Stimulated activated CD8-positive, alpha-beta memory T cell treated with anti-CD3 and anti-CD28 coated beads, Interleukin-15, amount 100 ng/mL, for 24 hours (primary cell): ENCODE results near the gene TUFT1.

Experiments used
- DNase-seq: peaks from one replicate; pipeline ENCODE4 v3.0.0-alpha.2; 2020; ENCODE audit warnings: low read depth

Gene TUFT1

DNA sequence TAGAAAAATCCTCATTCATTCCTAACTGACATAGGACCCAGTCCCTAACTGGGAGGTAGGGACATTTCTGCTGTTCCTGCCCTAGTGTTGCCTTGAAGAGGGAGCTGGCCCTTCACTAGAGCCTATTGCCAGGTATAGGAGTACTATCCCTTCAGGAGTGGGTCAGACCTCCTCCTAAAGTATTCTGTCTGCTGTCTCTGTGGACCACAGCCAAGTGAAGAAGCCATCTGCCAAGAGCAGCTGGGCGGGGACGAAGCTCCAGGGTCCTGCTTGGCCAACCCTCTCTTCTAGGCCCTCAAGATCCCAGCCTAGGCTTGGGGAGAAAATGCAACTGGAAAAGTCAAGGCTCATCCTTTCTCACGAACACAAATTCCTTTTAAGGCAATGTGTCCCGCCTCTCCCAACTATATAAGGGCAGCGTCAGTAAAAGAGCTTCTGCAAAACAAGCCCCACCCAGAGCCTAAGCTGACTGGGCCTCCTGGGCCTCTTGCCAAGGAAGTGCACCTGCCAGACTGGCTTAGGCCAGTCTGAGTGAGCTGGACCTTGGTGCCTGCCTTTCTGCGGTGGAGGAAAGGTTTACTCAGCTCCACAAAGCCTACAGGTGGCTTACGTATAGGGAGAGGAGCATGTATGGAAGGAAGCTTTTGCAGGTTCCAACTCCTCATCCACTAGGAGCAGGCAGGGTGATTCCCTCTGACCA lies 638 bp upstream of the TUFT1 start:
- no peak for DNase-seq

DNA sequence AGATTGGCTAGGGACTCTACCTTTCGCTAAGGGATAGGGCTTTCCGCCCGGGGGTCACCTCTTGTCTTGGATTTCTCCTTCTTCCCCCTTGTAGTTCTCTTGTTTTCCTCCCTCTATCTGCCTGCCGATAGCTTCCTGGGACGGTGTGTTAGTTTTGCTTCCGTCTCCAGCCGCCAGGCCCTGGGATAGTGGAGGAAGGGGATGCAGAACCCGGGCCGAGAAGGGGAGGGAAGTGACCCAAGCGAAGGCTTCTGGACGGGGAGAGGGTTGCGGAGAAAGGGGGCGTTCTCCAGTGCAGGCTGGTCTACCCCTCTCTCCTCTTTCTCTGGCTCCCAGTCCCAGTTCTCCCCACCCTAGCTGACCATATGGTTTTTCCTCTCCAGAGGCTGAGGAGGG lies 871 bp downstream of the TUFT1 start:
- no peak for DNase-seq

DNA sequence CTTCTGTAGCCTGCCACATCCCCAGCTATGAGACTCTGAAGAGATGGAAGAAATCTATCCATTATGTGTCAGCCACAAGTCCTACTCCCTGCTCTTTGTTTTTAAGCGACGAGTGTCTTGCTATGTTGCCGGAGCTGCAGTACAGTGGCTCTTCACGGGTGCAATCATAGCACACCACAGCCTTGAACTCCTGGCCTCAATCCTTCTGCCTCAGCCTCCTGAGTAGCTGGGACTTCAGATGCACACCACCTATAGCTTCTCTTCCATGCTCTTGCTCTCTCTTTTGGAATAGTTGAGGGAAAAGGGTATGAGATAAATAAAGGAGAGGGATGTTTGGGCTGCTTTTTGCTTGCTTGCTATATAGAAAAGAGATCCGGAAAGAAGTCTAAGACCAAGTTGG lies 1.6 kb downstream of the TUFT1 start:
- no peak for DNase-seq

- DNase-seq, result no peak
These were observed 2.6 kb downstream of the TUFT1 start for GRCh38 chr1:151542710-151543129.

DNA sequence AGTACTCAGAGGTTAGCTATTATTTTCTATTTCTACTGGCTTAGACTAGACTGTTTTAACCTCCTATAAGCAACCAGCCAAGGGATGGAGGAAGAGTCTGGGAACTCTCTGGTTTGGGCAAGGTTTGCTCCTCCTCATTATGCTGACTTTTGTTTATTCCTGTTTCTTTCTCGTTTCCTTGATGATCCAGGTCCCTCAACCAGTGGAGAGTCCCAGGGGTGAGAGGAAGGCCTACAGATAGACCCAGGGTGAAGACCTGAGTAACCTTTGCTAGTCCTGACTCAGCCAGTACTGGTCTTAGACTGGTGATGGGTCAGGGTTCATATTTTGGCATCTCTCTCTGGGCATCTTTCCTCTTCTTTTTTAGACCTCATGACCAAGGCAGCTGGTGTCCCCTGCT lies 5.4 kb downstream of the TUFT1 start:
- no peak for DNase-seq

- no peak for DNase-seq
These were observed 6.2 kb downstream of the TUFT1 start for GRCh38 chr1:151546011-151546925.

- DNase-seq, result no peak
These were observed 7.2 kb downstream of the TUFT1 start for GRCh38 chr1:151547119-151547899.

DNA sequence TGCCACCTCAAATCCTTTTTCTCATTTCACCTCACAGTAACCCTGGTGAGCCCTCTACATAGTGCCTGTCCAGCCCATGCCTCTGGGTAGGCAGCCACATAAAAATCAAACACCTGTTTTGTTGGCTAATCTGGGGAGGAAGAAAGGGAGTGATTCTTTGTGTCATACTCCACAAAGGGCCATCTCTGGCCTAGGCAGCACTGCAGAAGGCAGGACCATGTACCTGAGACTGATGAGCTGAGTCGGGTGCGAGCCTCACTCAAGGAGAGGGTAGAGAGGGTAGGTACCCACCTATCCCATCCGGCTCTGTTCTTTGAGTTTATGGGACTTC lies 7.8 kb downstream of the TUFT1 start:
- no peak for DNase-seq

GRCh38 chr1:151549199-151549598 lies 9.1 kb downstream of the TUFT1 start:
- no peak for DNase-seq

DNA sequence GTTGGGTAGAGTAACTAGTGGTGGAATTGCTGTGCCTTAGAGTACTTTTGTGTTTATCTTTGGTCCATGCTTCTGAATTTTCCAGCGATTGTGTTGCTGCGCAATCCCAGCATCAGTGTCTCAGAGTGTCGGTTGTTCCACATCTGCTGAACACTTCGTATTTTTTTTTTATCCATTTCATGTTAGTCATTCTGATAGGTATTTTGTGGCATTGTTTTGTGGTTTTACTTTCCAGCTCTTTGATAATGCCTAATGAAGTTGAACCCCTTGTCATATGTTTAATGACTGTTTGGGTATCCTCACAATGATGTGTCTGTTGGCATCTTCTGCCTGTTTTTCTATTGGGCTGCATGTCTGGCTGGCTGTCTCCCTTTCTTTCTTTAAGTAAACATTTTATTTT lies 13.6 kb downstream of the TUFT1 start:
- DNase-seq, result no peak

DNA sequence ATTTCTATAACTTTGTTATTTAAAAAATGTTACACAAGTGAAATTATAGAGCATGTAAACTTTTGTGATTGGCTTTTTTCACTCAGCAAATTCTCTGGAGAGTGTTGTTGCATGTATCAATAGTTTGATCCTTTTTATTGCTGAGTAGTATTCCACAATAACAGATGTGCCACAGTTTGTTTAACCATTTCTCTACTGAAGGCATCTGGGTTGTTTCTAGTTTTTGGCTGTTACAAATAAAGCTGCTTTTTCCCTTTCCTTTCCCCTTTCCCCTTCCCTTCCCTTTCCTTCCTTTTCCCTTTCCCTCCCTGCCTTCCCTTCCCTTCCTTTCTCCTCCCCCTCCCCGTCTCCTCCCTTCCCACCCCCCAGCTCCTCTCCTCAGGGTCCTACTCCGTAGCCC lies 15.9 kb downstream of the TUFT1 start:
- DNase-seq, result no peak

GRCh38 chr1:151562661-151563060 lies 22.6 kb downstream of the TUFT1 start:
- DNase-seq, result no peak

GRCh38 chr1:151563376-151563775 lies 23.3 kb downstream of the TUFT1 start:
- DNase-seq, result no peak

- DNase-seq, result no peak
These were observed 25.5 kb downstream of the TUFT1 start for GRCh38 chr1:151565502-151566189.

DNA sequence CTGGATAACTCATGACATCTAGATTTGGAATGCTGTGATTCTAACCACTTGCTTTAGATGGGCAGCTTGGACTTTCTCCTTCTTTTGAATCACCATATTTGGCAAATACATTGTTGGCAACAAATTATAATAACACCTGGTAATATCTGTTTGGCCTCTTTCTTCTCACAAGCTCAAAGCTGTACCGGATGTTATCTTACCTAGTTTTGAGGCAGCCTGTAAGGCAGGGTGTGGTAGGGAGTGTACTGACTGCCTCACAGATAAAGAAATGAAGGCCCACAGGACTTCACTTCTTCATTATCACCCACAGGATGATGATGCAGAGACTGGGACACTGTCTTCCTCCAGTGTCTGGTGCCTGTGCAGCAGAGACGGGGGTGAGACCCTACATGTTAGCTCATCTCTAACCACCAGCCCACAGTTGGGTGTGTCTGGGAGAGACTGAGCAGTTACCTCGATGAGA lies 28.5 kb downstream of the TUFT1 start:
- no peak for DNase-seq

GRCh38 chr1:151570819-151571218 lies 30.7 kb downstream of the TUFT1 start:
- no peak for DNase-seq

- no peak for DNase-seq
These were observed 34.7 kb downstream of the TUFT1 start for GRCh38 chr1:151574575-151575529.

- DNase-seq, result no peak
These were observed 37.1 kb downstream of the TUFT1 start for GRCh38 chr1:151577173-151577572.

DNA sequence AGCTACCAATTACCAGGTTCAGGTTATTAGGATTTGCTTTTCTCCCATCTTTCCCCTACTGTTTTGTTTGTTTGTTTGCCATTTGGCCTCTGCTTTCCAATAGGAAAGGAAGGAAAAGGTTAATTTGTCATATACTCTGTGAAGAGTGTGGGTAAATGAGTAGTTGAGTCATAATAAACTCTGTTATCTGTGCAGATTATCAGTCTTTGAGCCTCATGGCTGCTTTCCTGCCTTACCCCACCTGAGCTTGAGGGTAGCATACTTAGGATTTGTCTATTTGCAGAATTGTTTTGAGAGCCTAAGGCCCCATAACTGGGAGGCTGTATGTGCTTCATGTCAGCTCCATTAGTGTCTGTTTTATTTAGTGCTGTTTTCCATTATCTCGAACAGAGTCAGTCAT lies 38.8 kb downstream of the TUFT1 start:
- DNase-seq, result no peak

- no peak for DNase-seq
These were observed 39.5 kb downstream of the TUFT1 start for GRCh38 chr1:151579436-151580225.
